Fibroblast of villous mesenchyme (primary cell): ENCODE results near the gene SHROOM3. TPM values are rescaled to one million over a fixed set of nuclear protein-coding genes. Genes with fewer than 3 reads are reported as not detected.

ENCODE experiments used
- DNase-seq: peaks from one replicate; pipeline ENCODE4 v3.0.0-alpha.2; 2010; ENCODE audit warnings: low read depth
- H3K4me3 ChIP-seq: 2 replicates; pipeline ENCODE4 v1.5.1; 2011; ENCODE audit warnings: low read depth, mild to moderate bottlenecking, low read length
- CTCF ChIP-seq: IDR thresholded peaks from 2 replicates; pipeline ENCODE4 v1.5.1; 2012; ENCODE audit warnings: low read depth, mild to moderate bottlenecking, low read length; ENCODE audit not compliant: insufficient read depth
- total RNA-seq: library from RNA; depleted of rRNA; stranded (reverse); fragments of >200 nt; gene quantifications from 2 replicates; pipeline ENCODE4 v1.2.3, GENCODE V29; 2012

SHROOM3 gene
- total RNA-seq, 1 donor, result 27.6 TPM

GRCh38 chr4:76585897-76586360 is 150.9 kb downstream of the SHROOM3 start:
- DNase-seq, result peak; percentile 37
- TF ChIP-seq CTCF, result no peak
- H3K4me3 ChIP-seq, result peak overlapping the region; percentile 30

DNA sequence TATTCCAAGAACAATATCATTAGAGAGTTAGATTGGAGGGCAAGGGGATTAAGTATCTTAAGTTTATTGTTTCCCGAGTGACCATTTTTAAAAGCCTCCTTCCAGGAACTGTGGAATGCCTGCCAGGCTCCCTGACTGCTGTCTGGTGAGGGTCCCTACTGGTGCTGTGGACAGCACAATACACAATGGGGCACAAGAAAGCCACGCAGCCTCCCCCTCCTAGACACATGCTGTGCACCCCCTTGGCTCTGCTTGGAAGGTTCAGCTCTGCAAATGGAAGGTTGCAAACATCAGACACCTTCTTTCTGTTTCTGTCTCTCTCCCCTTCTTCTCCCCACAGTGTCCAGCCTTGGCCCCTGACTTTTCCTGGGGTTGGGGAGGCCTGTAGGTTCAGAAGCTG is 153.2 kb downstream of the SHROOM3 start:
- TF ChIP-seq CTCF, result no peak
- no peak for DNase-seq
- no peak overlapping the region for H3K4me3 ChIP-seq

GRCh38 chr4:76589402-76589801 is 154.4 kb downstream of the SHROOM3 start:
- no peak for TF ChIP-seq CTCF
- DNase-seq, result peak; percentile 85
- H3K4me3 ChIP-seq, result no peak overlapping the region

GRCh38 chr4:76589872-76590797 is 155.1 kb downstream of the SHROOM3 start:
- no peak overlapping the region for H3K4me3 ChIP-seq
- no peak for TF ChIP-seq CTCF
- DNase-seq, result peak; percentile 93

DNA sequence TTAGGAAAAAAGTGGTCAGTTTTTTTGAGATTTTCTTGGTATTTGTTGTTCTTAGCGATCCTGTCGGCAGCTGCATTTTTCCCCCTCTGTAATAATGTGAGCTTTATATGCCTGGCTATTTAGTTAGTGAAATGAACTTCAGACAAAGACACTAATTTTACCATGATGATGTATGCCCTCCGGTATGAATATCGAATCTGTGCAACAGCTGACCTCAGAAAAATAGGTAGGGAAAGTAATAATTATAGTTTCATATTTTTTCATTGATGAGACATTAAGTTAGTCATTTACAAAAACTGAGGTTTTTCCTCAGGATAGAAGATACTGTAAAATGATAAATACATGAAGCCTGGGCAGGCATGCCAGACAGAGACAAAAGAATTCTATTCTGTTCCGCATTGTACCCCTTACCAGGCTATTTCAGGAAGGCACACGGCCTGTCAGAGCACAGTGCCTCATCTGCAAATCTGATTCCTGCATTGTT is 155.8 kb downstream of the SHROOM3 start:
- peak; percentile 30 for DNase-seq
- no peak overlapping the region for H3K4me3 ChIP-seq
- no peak for TF ChIP-seq CTCF

- H3K4me3 ChIP-seq, result no peak overlapping the region
- TF ChIP-seq CTCF, result no peak
- DNase-seq, result no peak
Measured at GRCh38 chr4:76591992-76592391, 157.0 kb downstream of the SHROOM3 start.
